Skeletal muscle tissue (tissue), 4 donors: ENCODE data around the gene TESMIN. TPM values are rescaled to one million over a fixed set of nuclear protein-coding genes. Genes with fewer than 3 reads are reported as not detected.

ENCODE experiments used
- H3K27ac ChIP-seq: one replicate; pipeline ENCODE4 v1.7.0; 2013; ENCODE audit warnings: mild to moderate bottlenecking, low read depth, low read length, inconsistent platforms
- H3K27me3 ChIP-seq, 3 donors: one replicate each; pipeline ENCODE4 v1.7.0; 2013; ENCODE audit warnings: low read length in 3 of 3; ENCODE audit not compliant: control insufficient read depth in 3 of 3, insufficient read depth in 3 of 3
- H3K36me3 ChIP-seq, 3 donors: one replicate each; pipeline ENCODE4 v1.7.0; 2013; ENCODE audit warnings: low read length in 3 of 3; ENCODE audit not compliant: control insufficient read depth in 3 of 3, insufficient read depth in 3 of 3
- H3K4me1 ChIP-seq, 3 donors: one replicate each; pipeline ENCODE4 v1.7.0; 2013; ENCODE audit warnings: low read length in 3 of 3, mild to moderate bottlenecking in 3 of 3; ENCODE audit not compliant: control insufficient read depth in 3 of 3, insufficient read depth in 3 of 3
- H3K4me3 ChIP-seq, 3 donors: one replicate each; pipeline ENCODE4 v1.7.0; 2013; ENCODE audit warnings: low read length in 3 of 3
- H3K9ac ChIP-seq, 3 donors: one replicate each; pipeline ENCODE4 v1.7.0; 2013; ENCODE audit warnings: low read length in 3 of 3, mild to moderate bottlenecking in 3 of 3, moderate library complexity in 2 of 3, low read depth in 1 of 3
- H3K9me3 ChIP-seq, 3 donors: one replicate each; pipeline ENCODE4 v1.7.0; 2013; ENCODE audit warnings: low read length in 3 of 3; ENCODE audit not compliant: control insufficient read depth in 3 of 3
- total RNA-seq: library from RNA; depleted of rRNA; stranded (reverse); fragments of >200 nt; gene quantifications from one replicate; pipeline ENCODE4 v1.2.3, GENCODE V29; 2014
- donor health status: Osteomylitis.

Gene TESMIN
- total RNA-seq, 1 donor from 2014 or later = not detected

DNA sequence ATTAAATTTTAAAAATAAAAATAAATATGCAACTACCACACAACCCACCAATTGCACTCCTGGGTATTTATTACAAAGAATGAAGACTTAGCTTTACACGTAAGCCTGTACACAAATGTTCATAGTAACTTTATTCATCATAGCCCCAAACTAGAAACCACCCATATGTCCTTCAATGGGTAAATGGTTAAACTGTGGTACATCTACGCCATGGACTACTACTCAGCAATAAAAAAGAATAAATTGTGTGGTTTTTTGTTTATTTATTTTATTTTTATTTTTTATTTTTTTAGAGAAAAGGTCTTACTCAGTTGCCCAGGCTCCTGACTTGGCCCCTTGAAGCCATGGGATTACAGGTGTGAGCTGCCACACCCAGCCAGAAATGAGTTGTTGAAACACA is 52.3 kb downstream of the TESMIN start:
- peaks cover 0 to 13% (median 12%) of the 10 kb centered on the region in 3 donors for H3K27me3 ChIP-seq
- H3K9ac ChIP-seq = no peak overlapping the region
- H3K36me3 ChIP-seq = no peaks in the 10 kb centered on the region
- no peaks in the 10 kb centered on the region for H3K4me1 ChIP-seq
- H3K27ac ChIP-seq = no peak overlapping the region
- H3K4me3 ChIP-seq = no peak overlapping the region
- H3K9me3 ChIP-seq = no peaks in the 10 kb centered on the region

DNA sequence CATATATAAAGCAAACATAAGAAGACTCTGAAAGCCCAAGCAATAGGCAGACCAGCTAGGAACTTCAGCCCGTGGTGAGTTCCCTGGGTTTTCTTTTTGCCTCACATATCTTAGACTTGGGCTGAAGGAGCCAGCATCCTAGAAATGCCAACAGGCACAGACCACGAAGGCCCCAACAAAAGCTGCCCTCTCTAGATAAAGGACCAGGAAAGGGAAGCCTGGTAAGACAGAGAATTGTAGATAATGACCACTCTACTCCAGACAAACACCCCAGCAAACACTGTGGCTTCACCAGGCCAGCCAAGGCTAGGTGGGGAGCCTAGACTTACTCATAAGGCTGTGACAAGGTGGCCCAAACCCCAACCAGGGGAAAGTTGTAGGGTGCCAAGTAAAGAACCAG is 55.8 kb downstream of the TESMIN start:
- no peaks in the 10 kb centered on the region for H3K36me3 ChIP-seq
- H3K9ac ChIP-seq = no peak overlapping the region
- no peaks in the 10 kb centered on the region for H3K9me3 ChIP-seq
- peaks cover 0 to 24% (median 11%) of the 10 kb centered on the region in 3 donors for H3K27me3 ChIP-seq
- H3K27ac ChIP-seq = no peak overlapping the region
- no peaks in the 10 kb centered on the region for H3K4me1 ChIP-seq
- H3K4me3 ChIP-seq = no peak overlapping the region

DNA sequence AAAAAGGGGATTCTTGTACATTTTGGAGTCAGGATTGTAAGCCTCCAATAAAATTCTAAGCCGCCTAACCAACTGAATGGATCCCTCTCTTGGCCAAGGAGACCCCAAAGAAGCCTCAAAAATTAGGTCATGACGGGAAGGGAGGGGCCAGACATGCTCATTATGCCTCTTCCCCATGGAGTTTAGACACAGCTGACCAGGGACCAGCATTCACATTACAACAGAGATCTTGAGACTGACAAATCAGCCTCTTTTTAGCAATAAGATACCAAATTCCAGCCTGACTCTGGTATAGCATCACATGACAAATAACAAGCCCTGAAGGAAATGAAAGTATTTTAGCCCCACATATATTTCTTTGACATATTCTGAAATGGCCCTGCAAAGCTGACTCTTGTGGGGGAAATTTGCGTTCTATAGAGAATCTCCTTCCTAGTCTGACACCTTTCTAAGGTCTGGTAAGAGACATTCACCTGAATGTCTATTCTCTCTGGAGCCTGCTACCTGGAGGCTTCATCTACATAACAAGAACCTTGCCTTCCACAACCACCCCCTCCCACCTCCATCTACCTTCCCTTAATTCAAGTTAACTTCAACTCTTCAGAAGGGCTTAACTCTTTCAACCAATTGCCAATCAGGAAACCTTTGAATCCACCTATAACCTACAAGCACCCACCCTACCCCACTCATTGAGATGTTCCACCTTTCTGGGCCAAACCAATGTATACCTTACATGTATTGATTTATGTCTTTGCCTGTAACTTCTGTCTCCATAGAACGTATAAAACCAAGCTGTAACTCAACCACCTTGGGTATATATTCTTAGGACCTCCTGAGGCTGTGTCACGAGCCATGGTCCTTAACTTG is 56.7 kb downstream of the TESMIN start:
- H3K36me3 ChIP-seq = no peaks in the 10 kb centered on the region
- no peak overlapping the region for H3K9ac ChIP-seq
- no peak overlapping the region for H3K4me3 ChIP-seq
- no peaks in the 10 kb centered on the region for H3K9me3 ChIP-seq
- peaks cover 6 to 25% (median 16%) of the 10 kb centered on the region in 3 donors for H3K27me3 ChIP-seq
- no peak overlapping the region for H3K27ac ChIP-seq
- H3K4me1 ChIP-seq = no peaks in the 10 kb centered on the region

DNA sequence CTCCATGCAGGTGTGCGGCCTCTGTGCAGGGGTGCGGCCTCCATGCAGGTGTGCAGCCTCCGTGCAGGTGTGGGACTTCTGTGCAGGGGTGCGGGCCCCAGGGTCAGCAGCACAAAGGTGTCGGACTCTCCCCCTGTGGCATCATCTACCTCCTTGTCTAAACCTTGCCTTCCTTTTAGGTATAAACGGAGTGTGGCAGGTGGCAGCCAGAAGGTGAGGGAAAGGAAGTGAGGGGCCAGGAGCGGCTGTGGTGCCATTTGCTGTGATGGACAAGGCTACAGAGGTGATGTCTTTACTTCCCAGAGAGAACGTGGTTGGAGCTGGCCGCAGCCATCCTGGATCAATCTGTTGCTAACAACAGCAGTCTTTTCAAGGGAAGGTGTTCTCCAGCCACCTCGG is 57.8 kb downstream of the TESMIN start:
- no peak overlapping the region for H3K27ac ChIP-seq
- no peak overlapping the region for H3K4me3 ChIP-seq
- no peak overlapping the region for H3K9ac ChIP-seq
- peaks cover 9 to 26% (median 19%) of the 10 kb centered on the region in 3 donors for H3K27me3 ChIP-seq
- no peaks in the 10 kb centered on the region for H3K36me3 ChIP-seq
- H3K9me3 ChIP-seq = no peaks in the 10 kb centered on the region
- H3K4me1 ChIP-seq = no peaks in the 10 kb centered on the region

DNA sequence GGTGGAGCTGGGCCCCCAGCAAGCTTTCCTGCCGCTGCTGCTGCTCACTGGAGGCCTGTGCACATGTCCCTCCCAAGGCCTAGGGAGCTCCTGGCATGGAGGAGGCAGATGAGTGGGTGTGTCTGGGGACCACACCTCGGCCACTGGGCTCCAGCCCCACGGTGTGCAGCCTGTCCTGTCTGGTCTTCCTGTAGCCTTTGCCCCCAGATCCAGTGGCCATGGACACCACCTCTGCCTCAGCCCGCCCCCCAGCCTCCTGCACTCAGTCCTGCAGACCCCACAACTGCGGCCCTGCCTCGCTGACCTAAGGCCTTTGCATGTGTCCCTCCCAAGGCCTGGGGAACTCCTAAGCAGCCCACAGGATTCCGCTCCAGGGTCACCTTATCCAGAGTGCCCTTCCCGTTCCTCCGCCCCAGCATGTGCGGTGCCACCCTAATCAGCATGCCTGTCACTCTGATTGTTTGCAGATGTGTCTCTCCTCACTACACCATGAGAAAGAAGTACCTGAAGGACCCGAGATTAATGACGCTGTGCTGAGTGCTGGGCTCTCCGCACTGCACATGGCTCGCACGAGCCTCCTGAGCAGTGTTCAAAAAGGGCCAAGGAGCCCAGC is 58.3 kb downstream of the TESMIN start:
- H3K36me3 ChIP-seq = no peaks in the 10 kb centered on the region
- no peak overlapping the region for H3K4me3 ChIP-seq
- H3K27ac ChIP-seq = no peak overlapping the region
- no peak overlapping the region for H3K9ac ChIP-seq
- H3K9me3 ChIP-seq = no peaks in the 10 kb centered on the region
- no peaks in the 10 kb centered on the region for H3K4me1 ChIP-seq
- peaks cover 11 to 28% (median 21%) of the 10 kb centered on the region in 3 donors for H3K27me3 ChIP-seq

DNA sequence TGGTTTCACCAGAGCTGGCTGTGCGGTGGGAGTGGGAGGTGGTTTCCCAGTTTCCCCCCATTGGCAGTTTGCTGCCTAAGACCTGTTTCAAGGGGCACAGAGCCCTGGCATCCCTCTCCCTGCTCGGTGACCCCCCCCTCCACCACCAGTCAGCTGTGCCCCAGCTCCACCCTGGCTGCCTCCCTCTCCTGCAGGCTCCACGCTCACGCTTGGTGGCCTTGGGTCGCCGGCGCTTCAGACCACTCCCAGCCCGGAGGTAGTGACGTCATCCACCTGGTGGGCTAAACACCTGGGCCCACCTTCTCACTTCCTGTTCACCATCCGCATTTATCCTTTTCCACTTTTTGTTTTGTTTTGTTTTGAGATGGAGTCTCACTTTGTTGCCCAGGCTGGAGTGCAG is 59.2 kb downstream of the TESMIN start:
- peaks cover 19 to 37% (median 26%) of the 10 kb centered on the region in 3 donors for H3K27me3 ChIP-seq

DNA sequence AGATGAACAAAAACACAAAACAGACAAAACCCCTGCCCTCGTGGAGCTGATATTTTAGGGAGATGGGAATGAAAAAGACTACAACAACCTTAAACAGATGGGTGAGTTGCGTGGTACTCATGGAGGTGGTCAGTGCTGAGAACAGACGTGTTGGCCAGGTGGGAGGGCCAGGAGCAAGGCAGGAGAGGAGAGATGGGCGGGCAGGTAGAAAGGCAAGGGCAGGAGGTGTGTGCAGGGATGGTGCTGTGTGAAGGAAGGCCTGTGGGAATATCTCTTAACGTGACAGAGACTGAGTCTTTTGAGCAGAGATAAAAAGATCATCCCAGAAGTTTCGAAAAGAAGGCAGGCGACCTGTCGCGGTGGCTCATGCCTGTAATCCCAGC is 59.9 kb downstream of the TESMIN start:
- Histone ChIP-seq H3K27ac (no peak overlapping the region), H3K9me3 (no peaks in the 10 kb centered on the region), H3K9ac (no peak overlapping the region), H3K4me3 (no peak overlapping the region), H3K4me1 (no peaks in the 10 kb centered on the region), H3K36me3 (no peaks in the 10 kb centered on the region), H3K27me3 (peaks cover 26 to 44% (median 32%) of the 10 kb centered on the region in 3 donors)

More for the DNA sequence above, 59.2 kb downstream of the TESMIN start:
- H3K4me3 ChIP-seq = no peak overlapping the region
- no peaks in the 10 kb centered on the region for H3K4me1 ChIP-seq
- H3K9ac ChIP-seq = no peak overlapping the region
- H3K27ac ChIP-seq = no peak overlapping the region
- no peaks in the 10 kb centered on the region for H3K9me3 ChIP-seq
- no peaks in the 10 kb centered on the region for H3K36me3 ChIP-seq

DNA sequence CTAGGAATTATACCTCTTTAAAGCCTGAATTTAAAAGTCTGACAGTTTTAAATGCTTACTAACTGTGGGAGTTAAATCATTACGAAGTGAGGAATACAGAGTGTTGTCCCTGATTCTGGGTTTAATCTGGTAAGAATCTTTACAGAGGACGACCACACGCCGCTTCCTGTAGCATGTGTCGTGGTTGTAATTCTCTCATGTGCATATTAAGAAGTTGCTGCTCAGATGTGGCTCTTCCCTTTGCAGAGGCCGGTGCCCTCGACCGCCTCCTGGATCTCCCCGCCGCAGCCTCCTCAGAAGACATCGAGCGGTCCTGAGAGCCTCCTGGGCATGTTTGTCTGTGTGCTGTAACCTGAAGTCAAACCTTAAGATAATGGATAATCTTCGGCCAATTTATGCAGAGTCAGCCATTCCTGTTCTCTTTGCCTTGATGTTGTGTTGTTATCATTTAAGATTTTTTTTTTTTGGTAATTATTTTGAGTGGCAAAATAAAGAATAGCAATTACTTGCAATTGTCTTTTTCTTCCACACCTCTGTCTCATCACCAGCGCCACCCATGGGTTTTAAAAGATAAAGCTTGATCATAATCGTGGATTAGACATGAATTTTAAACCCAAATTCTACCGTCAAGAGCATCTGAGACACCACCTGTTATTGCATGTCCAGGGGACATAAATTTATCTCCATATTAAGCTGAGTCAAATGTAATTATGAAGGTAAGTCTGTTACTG is 60.5 kb downstream of the TESMIN start:
- Histone ChIP-seq H3K9ac (no peak overlapping the region), H3K9me3 (no peaks in the 10 kb centered on the region), H3K36me3 (no peaks in the 10 kb centered on the region), H3K4me3 (no peak overlapping the region), H3K27ac (no peak overlapping the region), H3K27me3 (peaks cover 31 to 48% (median 37%) of the 10 kb centered on the region in 3 donors), H3K4me1 (no peaks in the 10 kb centered on the region)

DNA sequence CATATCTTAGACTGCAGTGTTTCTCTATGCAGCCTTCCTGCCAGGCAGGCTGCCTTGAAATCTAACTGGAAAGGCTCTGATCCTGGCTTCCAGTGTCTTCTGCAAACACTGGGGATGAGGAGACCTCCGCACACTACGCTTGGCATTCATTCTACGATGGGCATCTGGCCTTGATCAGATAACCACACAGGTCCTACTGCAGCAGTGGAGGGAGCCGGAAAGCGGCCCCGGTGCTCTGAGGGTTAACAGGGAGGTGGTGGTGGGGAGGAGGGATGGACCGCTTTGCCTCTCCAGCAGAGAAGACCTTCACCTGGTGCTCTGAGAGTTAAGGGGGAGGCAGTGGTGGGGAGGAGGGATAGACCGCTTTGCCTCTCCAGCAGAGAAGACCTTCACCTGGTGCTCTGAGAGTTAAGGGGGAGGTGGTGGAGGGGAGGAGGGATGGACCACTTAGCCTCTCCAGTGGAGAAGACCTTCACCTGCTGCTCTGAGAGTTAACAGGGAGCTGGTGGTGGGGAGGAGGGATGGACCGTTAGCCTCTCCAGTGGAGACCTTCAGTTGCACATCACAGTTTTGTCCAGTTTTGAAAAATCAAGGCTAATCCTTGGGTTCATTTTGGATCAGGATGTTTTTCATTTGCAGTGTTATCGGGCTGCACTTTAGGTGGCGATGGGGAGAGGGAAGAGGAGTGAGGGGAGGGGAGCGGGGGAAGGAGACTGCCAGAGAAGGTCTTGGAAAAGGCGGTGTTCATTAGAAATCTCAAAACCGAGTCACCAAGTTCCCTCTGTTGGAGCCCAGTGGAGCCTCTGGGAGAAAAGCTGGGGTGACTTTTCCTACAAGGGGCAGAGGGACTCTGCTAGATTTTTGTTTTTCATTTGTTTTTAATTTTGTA is 61.3 kb downstream of the TESMIN start:
- H3K27ac ChIP-seq = no peak overlapping the region
- no peak overlapping the region for H3K9ac ChIP-seq
- no peaks in the 10 kb centered on the region for H3K4me1 ChIP-seq
- no peak overlapping the region for H3K4me3 ChIP-seq
- peaks cover 40 to 54% (median 46%) of the 10 kb centered on the region in 3 donors for H3K27me3 ChIP-seq
- no peaks in the 10 kb centered on the region for H3K36me3 ChIP-seq
- H3K9me3 ChIP-seq = no peaks in the 10 kb centered on the region
